GM19468 (cell line): ENCODE results near the gene DKK3.

Source experiments
- ATAC-seq: cut with Tn5 transposase; IDR thresholded peaks from one replicate; pipeline ENCODE4 v1.9.1; 2021; ENCODE audit warnings: mild to moderate bottlenecking, moderate library complexity, moderate number of reproducible peaks; ENCODE audit not compliant: unreplicated experiment; ENCODE audit errors: extremely low read depth

The DKK3 gene

GRCh38 chr11:11956006-11956405 lies 52.4 kb downstream of the DKK3 start:
- ATAC-seq: no peak

- ATAC-seq: no peak
Measured at GRCh38 chr11:11952036-11952435, 56.4 kb downstream of the DKK3 start.

GRCh38 chr11:11949482-11949881 lies 58.9 kb downstream of the DKK3 start:
- no peak for ATAC-seq

- no peak for ATAC-seq
Measured at GRCh38 chr11:11948242-11948947, 60.0 kb downstream of the DKK3 start.

- ATAC-seq: no peak
Measured at GRCh38 chr11:11947825-11948224, 60.6 kb downstream of the DKK3 start.

GRCh38 chr11:11946878-11947277 lies 61.5 kb downstream of the DKK3 start:
- no peak for ATAC-seq

- ATAC-seq: no peak
Measured at GRCh38 chr11:11946180-11946579, 62.2 kb downstream of the DKK3 start.

GRCh38 chr11:11944444-11944843 lies 64.0 kb downstream of the DKK3 start:
- ATAC-seq: no peak

- no peak for ATAC-seq
Measured at GRCh38 chr11:11942668-11943067, 65.8 kb downstream of the DKK3 start.

GRCh38 chr11:11940551-11940950 lies 67.9 kb downstream of the DKK3 start:
- no peak for ATAC-seq

GRCh38 chr11:11937957-11938356 lies 70.5 kb downstream of the DKK3 start:
- no peak for ATAC-seq

GRCh38 chr11:11937433-11937832 lies 71.0 kb downstream of the DKK3 start:
- no peak for ATAC-seq

GRCh38 chr11:11935536-11935935 lies 72.9 kb downstream of the DKK3 start:
- ATAC-seq: no peak

GRCh38 chr11:11931461-11932055 lies 76.9 kb downstream of the DKK3 start:
- no peak for ATAC-seq

GRCh38 chr11:11929920-11930319 lies 78.5 kb downstream of the DKK3 start:
- no peak for ATAC-seq

GRCh38 chr11:11923828-11924227 lies 84.6 kb downstream of the DKK3 start:
- ATAC-seq: no peak

GRCh38 chr11:11916981-11917399 lies 91.4 kb downstream of the DKK3 start:
- ATAC-seq: no peak

GRCh38 chr11:11915625-11916024 lies 92.8 kb downstream of the DKK3 start:
- ATAC-seq: no peak

GRCh38 chr11:11913395-11913794 lies 95.0 kb downstream of the DKK3 start:
- ATAC-seq: no peak
